ENCODE data around the gene UQCRC1.

The UQCRC1 gene

DNA sequence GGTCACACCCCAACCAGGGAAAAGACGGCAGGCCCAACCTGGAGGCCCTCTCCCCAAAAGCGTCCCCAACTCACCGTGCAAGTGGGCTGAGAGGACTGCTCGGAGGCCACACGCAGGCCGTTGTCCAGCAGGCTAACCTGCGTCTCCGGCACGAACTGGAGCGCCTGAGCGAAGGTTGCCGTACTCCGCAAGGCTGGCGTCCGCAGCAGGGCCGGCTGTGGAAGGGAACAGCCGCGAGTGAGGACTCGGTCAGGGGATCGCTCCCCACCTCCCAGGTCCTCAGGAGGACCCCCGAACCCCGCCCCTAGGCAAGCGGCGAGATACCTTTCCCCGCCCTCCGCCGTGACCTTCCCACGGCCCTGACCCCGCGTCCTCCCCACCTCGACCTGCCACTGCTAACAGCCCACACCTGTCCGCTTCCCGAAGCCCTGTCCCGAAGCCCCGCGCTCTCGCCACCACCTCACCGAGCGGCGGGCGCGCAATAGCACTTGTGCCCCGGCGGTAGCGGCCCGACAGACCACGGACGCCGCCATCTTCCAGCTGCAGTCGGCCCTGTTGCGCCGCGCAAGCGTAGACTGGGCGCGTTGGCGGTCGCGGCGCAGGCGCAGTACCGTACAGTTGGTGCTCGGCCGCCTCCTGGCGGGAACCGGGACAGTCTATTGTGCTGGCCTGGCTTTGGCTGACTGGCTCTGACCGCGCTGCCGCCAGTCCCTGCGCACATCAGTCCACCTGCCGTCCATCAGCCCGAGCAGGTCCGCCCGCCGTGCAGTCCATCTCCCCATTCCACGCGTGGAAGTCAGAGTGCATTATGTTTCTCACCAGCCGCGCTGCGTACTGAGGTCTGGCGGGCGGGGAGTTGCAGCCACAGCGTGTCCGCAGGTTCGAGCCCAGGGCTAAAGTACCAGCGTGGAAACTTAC is at the start of gene UQCRC1:
Gene UQCRC1, minus strand, starts transcription at position 559 of the 918 bp plus-strand sequence. Its CDS starts 26 bp downstream, at position 533.
- peak; percentile 69 for DNase-seq (ENCODE audit: low read depth)

DNA sequence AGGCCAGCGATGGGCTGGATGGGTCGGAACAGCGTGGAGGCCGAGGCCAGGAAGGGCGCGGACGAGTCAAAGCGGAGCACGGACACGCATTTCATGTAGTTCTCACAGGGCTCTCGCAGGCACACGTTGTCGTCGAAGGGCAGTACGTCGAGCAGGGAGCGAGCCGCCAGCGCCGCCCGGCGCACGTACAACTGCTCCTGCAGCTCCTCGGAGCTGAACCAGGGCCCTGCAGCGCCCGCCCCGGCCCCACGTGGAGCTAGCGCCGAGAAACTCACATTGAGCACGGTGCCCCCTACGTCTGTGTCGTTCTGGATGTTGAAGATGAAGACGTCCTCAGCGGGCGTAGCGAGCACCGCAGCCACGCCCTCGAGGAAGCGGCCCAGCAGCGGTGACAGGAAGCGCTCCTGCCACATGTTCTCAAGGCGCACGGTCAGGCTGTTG is 47.4 kb upstream of the UQCRC1 start:
- DNase-seq (ENCODE audit: low read depth), result no peak

DNA sequence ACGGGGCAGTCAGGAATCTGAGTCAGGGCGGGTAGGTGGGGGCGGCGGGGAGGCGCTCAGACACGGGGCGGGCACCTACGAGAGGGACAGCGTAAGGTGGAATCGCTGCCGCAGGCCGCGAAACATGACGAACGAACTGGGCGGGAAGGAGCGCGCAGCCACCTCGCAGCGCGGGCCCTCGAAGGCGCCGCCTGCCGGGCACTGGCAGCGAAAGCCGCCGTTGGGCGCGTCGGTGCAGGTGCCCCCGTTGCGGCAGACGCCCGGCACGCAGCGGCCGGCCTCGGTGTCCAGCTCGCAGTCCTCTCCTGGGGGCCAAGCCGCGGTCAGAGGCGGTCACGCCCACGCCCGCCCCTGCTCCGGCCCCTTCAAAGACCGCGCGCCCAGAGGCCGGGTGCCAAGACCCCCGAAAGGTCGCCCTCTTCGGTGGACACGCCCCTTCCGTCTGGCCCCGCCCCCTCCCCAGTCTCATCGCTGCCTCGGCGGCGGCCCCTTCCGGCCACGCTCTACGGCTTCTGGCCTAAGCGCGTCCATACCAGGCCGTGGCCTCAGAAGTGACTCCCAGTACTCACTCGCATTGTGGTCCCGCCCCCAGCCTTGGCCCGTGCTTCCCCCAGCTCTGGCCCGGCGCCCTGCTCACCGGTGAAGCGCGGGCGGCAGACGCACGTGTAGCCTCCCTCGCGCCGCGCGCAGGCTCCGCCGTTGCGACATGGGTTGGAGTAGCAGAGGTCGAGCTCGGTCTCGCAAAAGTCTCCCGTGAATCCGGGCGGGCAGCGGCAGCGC is 46.8 kb upstream of the UQCRC1 start:
- no peak for DNase-seq (ENCODE audit: low read depth)

DNA sequence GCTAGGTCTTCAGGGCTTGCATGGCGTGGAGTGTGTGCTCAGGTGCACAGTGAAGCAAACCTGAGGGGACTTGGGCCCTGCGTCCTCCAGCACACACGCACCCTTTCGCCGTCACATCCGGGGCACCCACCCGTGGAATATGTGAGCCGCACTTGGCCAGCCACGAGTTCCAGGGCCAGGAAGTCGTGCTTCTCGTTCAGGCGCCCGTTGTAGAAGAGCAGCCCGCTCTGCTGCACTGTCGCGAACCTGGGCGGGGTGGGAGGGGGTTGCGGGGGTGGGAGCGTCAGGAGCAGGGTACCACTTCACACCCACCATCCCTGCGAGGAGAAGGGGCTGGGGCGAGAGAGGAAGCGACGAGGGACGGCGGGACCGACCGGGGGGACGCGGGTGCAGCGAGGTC is 46.2 kb upstream of the UQCRC1 start:
- no peak for DNase-seq (ENCODE audit: low read depth)

DNA sequence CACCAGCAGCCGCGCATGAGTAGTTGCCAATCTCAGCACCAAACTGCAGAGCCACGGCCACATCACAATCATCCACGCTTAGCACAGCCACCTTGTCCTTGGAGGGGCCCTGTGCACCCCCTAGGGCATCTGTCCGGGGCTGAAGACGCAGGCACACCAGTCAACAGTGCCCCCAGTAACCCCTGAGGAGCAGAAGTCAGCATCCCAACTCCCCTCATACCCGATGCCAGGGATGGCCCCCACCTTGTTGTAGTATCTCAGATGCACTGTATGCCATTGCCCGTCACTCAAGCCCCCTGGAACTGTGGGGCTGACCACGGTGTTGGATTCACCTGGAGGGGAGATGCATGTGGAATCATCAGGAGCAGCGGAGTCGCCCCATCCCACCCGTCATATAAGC is 45.6 kb upstream of the UQCRC1 start:
- no peak for DNase-seq (ENCODE audit: low read depth)

DNA sequence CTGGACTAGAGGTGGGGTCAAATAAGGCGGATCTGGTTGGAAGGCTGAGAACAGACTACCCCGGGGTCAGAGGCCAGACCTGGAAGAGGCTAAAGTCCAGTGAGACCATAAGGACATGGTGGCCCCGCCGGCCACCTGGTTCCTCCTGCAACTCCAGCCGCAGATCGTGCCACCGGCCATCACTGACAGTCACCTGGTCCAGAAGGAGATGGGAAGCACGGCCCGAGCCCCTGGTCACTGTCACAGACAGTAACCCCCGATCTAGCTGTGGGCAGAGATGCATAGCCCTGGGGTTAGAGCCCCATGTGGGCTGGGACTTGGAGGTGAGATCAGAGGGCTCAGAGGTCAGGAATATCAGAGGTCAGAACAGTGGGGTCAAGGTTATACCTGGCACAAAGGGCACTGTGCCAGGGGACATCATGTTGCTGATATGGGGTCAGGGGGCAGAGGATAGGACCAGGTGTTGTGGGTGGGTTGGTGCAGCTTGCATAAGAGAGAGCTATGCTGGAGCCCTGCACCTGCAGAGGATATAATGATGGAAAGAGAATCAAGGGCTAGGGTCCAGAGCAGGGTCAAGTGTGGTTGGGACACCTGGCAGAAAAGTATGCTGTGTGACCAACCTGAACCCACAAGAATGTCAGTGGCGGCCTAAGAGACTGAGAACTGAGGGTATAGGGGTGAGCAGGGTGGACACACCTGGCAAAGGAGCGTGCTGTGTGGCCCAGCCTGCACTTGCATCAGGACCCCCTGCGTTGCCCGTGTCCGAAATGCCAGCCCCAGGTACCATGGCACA is 43.7 kb upstream of the UQCRC1 start:
- DNase-seq (ENCODE audit: low read depth), result no peak

DNA sequence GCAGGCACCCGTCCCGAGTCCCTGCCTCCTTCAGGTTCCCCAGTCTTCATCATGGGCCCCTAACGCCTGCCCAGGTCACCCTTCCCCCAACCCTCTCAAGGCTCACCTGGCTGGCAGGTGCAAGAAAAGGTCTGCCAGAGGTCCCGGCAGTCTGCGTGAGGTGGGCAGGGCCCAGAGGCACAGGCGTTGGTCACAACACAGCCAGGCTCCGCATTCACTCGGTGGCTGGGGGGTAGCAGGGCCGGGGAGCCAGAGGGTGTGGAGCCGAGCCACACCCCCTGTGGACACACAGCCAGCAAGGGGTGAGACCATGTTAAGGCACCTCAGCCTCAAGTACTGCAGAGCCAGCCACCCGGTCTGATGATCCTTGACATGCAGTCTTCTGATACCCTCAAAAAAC is 42.3 kb upstream of the UQCRC1 start:
- no peak for DNase-seq (ENCODE audit: low read depth)

DNA sequence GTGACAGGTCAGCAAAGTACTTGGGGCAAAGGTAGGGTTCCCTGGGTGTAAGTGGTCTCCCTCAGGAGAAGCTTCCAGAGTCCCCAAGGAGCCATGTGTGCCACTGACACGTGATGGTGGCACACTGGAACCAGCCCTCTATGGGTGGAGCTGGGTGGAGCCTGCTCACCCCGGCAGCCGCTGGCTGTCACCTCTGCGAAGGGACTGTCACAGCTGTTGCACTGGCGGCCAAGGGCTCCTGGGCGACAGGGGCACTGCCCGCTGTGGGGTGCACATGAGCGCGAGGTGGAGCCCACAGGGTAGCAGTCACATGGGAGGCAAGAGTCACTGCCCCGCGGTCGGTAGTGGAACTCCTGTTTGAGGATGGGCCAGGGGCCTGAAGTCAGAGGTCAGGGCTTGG is 41.3 kb upstream of the UQCRC1 start:
- DNase-seq (ENCODE audit: low read depth), result no peak

DNA sequence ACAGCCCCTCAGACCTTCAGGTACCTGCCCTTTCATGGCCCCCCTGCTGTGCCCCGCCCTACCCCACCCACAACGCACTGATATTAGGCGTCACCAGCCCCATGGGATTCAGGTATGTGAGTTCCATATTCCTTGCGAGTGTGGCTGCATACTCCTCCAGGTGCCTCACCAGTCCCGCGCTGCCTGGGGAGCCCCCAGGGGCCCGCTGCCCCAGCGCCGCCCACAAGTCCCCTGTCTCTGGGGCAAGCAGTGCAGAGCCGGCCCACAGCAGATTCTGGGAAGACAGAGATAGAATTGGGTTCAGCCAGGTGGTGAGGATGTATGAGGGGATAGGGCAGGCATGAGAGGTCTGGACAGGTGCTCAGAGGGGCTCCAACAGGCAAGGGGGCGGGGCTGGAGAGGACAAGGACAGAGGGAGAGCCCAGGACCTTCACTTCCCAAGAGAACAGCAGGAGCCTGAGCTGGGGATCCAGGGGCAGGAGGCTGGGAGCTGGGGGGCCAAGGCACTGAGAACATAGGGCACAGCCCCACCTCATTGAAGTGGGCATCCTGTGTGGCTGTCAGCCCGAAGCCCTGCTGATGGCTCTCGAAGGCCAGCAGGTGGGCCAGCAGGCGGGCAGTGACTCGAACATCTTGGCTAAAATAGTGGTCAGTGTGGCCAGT is 38.9 kb upstream of the UQCRC1 start:
- no peak for DNase-seq (ENCODE audit: low read depth)

DNA sequence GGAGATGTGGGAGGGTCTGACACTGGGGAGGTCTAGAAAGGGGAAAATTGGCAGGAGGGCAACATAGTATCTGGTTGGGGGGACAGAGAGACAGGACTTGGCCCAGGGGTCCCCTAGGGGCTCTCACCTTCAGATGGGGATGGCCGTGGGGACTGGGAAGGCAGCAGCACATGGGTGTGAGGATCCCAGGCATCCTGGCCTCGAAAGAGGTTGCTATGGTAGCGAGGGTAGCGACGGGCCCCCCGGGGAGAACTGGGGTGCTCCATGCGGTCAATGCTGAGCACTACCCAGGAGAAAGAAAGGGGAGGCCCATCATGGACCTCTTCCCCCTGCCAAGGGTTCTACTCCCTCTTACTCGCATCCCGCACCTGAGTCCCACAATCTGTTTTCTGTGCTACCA is 38.3 kb upstream of the UQCRC1 start:
- no peak for DNase-seq (ENCODE audit: low read depth)

DNA sequence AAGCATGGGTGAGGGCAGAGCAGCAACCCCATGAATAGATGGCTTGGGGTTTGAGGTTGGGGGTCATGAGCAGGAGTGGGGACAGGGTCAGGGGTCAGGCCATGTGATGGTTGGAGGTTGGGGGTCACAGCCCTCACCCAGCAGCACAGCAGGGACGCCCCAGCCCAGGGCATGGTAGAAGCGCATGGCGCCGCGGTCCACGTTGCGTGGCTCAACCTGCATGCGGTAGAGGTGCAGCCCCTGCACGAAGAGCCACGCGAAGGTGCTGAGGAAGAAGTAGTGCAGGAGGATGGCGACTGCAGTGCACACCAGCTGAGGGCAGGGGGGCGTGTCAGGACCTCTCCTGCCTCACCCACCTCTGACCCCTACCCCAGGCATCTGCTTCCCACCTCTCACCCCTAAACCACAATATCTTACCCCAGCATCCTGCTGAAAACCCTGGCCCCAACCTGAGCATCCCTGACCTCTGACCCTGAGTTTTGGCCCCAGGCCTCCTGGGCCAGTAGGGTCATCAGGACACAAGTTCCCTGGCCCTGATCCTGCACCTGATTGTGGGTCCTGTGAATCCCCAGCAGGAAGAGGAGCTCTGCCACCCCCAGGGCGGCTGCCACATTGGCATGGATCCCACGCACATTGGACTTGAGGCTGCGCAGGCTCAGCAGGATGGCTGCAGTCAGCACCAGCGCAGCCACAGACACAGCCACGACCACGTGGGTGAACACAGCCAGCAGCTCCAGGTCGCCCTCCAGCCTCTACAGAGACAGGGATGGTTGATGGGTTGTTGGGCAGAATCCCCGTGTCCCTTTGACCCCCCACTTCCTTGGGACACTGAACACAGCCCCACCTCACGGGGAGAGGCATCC is 35.7 kb upstream of the UQCRC1 start:
- no peak for DNase-seq (ENCODE audit: low read depth)

DNA sequence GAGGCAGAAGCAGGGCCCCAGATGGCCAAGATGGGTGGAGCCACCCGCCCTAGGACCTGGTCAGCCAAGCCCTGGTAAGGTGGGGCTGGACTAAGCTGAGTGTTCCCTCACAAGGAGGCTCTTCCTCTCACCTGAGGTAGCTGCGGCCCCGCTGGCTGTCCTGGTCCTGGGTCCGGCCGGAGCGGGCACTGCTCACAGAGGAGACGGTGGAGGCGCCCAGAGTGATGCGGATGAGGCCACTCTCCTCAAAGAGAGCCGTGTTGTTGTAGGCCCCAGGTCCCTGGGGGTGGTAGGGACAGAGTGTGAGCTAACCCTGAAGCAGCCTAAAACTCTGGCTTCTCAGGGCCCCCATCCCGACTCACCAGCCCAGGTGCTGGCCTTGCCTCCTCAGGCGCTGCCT is 33.2 kb upstream of the UQCRC1 start:
- DNase-seq (ENCODE audit: low read depth), result no peak

DNA sequence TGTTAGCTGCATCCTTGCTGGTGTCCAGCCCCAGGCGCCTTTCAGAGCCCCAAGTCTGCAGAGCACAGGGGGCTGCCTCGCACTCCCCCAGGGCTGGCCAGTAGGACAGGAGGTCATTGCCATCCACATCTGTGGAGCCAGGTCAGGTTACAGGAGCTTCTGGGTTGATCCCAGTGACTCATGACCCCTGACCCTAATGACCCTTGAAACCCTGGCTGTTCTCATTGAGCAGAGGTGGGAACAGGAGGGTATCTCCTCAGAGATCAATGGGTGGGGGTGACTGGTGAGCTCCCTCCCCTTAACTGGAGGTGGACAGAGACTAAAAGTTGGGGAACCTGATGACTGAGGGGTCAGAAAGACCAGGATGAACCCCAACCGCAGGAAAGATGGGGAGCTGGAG is 31.9 kb upstream of the UQCRC1 start:
- DNase-seq (ENCODE audit: low read depth), result no peak

DNA sequence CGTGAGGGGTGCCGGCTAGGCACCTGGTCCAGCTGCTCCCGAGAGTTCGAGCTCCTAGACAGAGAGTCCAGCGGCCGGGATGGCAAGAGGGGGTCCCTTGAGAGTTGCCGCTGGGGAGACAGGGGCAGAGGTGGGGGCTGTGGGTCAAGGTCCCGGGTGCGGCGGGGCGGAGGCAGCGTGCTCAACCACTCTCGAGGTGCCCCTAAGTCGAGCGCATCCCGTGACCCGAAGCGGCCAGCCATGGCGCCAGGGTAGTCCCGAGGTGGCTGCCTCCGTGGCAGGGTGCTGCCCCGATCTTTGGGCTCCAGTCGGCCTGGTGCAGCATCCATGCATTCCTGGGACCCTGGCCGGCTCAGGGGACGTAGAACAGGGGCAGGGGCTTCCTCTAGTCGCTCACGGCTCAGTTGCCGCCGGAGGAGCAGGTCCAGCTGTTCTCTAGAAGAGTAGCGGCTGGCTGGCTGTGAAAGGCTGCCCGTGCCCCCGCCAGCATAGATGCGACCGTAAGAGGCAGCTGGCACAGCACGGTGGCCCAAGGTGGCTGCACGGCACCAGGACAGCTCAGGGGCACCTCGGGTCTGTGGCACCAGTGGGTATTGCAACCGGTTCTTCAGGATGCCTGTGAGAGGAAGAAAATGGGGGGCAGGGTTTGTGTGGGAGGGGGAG is 30.6 kb upstream of the UQCRC1 start:
- DNase-seq (ENCODE audit: low read depth), result no peak

DNA sequence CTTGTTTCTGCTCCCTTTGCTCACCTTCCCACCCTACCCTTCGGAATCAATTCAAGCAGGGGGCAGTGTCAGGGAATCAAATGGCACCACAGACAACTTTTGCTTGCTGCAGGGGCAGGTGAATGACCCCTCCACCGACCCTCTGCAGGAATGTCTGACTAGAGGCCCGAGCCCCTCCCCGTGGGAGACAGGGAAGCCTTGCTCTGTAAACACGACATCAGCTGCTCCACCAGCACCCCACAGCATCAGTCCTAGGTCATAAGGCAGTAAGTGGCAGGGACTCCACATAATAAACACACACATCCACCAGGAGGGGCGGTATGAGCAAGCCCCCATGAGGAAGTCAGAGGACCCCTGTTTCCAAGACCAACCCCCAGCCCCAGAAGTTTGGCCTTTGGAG is 27.9 kb upstream of the UQCRC1 start:
- no peak for DNase-seq (ENCODE audit: low read depth)

DNA sequence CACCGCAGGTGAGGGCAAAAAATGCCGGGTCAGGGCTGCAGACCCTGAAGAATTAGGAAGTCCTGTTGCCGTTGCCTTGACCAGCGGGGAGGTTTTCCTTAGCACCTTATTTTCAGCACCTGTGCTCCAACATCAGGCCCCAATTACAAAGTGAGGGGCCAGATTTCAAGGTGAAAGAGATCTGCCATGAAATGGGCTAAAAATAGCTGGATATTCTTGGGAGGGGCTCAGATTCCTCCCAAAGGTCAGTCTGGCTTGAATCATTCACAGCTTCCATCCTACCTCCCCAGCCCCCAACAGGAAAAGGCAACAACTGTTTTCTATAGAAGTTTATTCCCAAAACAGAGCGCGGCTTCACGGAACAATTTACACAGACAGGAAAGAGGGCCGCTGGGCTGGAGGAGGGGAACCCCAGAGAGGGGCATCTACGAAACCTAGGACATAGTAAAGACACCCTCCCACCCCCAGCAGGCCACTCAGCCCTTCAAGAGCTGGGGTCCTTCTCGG is 26.8 kb upstream of the UQCRC1 start:
- DNase-seq (ENCODE audit: low read depth), result no peak

DNA sequence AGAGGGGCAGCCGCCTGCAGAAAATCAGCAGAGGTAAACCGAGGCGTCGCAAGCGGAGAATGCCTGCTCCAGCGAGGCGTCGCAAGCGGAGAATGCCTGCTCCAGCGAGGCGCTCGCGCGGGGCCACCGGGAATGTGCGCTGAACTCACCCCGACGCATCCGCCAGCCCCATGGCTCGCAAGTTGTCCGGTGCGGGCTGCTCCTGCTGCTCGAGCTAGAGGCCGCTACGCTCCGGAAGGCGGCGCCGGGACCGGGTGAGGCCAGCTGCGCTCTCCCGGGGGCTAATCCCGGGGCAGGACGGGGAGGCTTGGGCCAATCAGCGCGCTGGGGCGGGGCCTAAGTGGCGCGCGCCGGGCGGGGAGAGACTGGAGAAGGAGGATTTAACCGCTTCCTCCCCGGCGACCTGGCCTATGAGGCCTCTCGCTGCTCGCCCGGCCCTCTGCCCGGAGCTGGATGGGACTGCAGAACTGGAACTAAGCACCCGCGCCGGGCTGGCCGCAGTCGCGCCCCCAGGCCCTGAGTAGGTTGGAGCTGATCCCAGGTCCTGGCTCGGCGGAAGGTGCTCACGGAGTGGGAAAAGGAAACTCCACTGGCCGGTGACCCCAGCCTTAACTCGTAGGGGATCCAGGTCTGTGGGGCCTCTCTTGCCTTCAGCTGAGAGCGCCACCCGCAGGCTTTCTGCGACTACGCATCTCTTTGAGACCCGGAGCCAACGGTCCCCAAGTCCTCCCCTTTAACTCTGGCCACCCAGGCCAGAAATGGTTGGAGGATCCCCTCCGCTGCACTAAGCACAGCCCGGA is 26.0 kb upstream of the UQCRC1 start, which contains the start of gene SLC26A6:
Gene SLC26A6, minus strand, starts transcription at position 240 of the 800 bp plus-strand sequence. Its CDS starts 68 bp downstream, at position 172.
- peak; percentile 82 for DNase-seq (ENCODE audit: low read depth)

DNA sequence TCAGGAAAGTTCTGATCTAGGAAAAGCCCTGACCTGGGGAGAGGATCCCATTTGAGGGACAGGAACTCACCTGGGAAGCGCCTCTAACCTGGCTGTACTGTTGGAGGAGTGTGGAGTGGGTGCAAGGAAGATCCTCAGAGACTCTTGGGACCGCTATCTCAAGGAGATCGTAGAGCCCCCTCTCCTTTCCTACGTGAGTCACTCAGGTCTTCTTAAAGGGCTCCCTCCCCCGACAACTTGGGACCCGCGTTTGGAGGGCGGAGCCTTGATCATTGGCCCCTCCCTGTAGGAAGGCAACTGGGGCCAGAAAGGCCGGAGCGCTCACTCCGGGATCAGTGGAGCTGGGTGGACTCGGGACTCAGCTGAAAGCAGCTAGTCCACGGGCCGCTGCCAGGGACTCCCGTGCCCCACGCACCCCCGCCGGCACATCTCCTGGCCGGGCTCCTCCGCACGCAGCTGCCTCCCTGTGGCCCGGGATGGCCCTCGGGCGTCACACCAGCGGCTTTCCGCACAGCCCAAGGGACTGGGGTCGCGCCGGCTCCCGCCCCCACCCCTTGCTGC is 25.3 kb upstream of the UQCRC1 start:
- peak; percentile 19 for DNase-seq (ENCODE audit: low read depth)

DNA sequence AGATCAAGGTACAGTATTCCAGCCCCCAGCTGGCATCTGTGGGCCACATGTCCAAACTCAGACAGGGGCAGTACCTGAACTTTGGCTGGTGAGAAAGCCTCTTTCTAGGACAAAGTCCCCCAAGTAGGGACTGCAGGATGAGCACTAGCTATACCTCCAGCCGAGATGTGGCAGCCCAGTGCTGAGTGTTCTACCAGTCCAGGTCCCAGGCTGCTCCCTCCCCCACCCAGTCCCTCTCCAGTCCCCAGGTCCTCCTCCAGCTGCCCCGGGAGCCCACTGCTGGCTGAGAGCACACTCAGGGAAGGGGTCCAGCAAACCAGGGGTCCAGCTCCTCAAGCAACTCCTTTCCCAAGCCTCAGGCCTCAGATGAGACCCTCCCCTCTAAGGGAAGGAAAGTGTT is 24.3 kb upstream of the UQCRC1 start:
- DNase-seq (ENCODE audit: low read depth), result no peak

Data from HS-27A (cell line).